ENCODE measurements around the gene NEDD9. TPM values are rescaled to one million over a fixed set of nuclear protein-coding genes. Genes with fewer than 3 reads are reported as not detected.

NEDD9 gene
- total RNA-seq, 1 donor from 2014 or later = 4.7 TPM

DNA sequence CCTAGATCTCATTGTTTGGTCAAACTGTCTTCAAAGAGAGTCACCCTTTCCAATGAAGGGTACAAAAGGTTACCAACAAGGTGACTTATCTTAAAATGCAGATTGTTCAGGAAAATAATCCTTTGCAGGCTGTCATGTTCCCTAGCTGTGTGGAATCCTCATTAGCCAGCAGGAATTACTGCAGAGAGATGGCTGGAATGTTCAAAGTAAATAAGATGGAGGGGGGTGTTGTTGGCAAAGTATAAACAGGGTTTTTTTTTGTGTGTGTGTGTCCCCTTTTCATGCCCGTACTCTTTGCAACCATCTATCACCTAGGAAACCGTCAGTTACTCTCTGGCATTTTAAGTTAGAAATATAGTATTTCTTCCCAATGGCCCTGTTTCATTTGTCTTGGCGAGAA is 6.5 kb downstream of the NEDD9 start:
- Histone ChIP-seq H3K4me3 (ENCODE audit: low read depth, low read length) (no peak overlapping the region), H3K36me3 (ENCODE audit: control insufficient read depth, insufficient read depth, low read length) (no peaks in the 10 kb centered on the region), H3K27me3 (ENCODE audit: control insufficient read depth, insufficient read depth, low read length) (no peaks in the 10 kb centered on the region)
- no peak for FAIRE-seq
- no peak for DNase-seq (ENCODE audit: low read depth)
- TF ChIP-seq, protein P1, sequence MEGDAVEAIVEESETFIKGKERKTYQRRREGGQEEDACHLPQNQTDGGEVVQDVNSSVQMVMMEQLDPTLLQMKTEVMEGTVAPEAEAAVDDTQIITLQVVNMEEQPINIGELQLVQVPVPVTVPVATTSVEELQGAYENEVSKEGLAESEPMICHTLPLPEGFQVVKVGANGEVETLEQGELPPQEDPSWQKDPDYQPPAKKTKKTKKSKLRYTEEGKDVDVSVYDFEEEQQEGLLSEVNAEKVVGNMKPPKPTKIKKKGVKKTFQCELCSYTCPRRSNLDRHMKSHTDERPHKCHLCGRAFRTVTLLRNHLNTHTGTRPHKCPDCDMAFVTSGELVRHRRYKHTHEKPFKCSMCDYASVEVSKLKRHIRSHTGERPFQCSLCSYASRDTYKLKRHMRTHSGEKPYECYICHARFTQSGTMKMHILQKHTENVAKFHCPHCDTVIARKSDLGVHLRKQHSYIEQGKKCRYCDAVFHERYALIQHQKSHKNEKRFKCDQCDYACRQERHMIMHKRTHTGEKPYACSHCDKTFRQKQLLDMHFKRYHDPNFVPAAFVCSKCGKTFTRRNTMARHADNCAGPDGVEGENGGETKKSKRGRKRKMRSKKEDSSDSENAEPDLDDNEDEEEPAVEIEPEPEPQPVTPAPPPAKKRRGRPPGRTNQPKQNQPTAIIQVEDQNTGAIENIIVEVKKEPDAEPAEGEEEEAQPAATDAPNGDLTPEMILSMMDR (IDR thresholded peaks at IDR 0.05; ENCODE audit: insufficient read depth, low read length, severe bottlenecking) = no peak

DNA sequence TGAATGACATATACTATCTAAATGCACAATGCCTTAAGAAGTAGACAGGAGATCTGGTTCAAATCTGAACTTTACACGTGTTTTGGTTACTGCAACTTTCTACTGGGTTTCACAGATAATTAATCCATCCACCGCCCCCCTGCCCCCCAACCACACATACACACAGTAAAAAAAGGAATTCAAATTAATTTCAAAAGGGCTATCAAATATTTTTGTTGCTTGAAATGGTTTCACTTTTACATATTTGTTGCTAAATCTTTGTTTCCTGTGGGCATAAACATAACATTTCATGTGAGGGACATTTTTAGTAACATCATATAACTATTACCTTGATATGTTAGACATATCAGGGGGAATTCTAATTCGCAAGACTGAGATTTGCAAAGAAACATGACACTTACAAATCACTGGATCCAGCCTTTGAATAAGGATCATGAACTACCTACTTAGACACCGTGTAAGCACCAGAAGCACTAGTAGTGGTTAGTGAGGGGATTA is 7.5 kb downstream of the NEDD9 start:
- Histone ChIP-seq H3K36me3 (ENCODE audit: control insufficient read depth, insufficient read depth, low read length) (no peaks in the 10 kb centered on the region), H3K27me3 (ENCODE audit: control insufficient read depth, insufficient read depth, low read length) (no peaks in the 10 kb centered on the region), H3K4me3 (ENCODE audit: low read depth, low read length) (no peak overlapping the region)
- FAIRE-seq = no peak
- DNase-seq (ENCODE audit: low read depth) = no peak
- TF ChIP-seq, protein P1 (IDR thresholded peaks at IDR 0.05; ENCODE audit: insufficient read depth, low read length, severe bottlenecking) = no peak

DNA sequence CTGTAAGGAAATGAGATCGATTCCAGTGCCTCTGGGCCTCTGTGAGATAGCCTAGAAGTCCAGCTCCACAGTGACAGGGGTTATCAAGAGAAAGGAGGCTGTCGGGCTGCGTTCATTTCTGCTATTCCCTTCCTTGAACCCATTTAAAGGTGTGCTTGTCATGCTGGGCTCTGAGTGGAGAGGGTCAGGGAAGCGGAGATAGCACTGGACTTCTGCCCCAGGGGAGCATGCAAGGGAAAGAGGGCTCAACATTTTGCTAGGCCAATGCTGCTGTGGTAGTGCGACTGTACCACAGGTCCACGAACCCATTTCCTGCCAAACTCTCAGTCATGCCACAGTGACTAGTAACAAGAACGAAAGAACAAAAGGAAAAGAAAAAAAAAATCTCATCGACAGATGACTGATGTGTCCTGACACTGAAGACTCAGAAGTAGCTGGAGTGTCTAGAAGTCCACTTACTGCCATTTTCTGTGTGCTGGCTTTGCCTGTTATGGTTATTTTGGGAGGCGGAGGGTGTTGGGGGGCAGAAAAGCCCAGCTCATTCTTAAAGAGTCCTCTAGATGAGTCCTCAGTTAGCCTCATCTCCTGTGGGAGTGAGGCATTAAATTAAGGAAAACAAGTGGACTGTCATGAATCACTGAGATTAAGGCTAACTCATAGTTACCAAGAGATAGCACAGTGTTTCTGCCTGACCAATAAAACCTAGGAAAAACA is 8.1 kb downstream of the NEDD9 start:
- Histone ChIP-seq H3K36me3 (ENCODE audit: control insufficient read depth, insufficient read depth, low read length) (peaks cover under 1% of the 10 kb centered on the region), H3K27me3 (ENCODE audit: control insufficient read depth, insufficient read depth, low read length) (no peaks in the 10 kb centered on the region), H3K4me3 (ENCODE audit: low read depth, low read length) (no peak overlapping the region)
- TF ChIP-seq, protein P1 (IDR thresholded peaks at IDR 0.05; ENCODE audit: insufficient read depth, low read length, severe bottlenecking) = no peak
- FAIRE-seq (no peak), DNase-seq (ENCODE audit: low read depth) (peak; percentile 69)

DNA sequence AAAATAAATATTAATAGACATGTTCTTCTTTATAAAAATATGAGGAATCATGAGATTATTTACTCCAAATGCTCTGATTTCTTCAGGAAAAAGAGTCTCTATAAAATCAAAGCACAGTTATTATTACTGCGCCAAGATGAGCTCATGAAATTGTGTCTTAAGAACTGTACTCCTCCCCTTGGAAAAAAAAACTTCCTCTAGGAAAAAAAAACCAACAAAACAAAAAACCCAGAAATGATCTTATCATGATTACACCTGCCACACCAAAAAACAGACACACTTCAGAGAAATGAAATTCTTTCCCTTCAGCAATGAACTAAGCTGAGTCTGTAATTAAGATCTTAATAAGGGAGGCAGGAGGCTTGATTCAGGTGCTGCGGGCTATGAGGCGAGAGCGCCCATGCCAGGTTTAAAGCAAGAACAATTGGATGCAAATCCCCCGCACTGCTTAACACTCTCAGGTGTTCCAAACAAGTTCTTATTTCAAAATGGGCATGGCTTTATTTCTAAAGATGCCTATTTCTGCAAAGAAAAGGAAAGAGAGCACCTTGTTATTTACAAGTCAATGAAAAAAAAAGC is 9.1 kb downstream of the NEDD9 start:
- Histone ChIP-seq H3K36me3 (ENCODE audit: control insufficient read depth, insufficient read depth, low read length) (peaks cover 1% of the 10 kb centered on the region), H3K4me3 (ENCODE audit: low read depth, low read length) (no peak overlapping the region), H3K27me3 (ENCODE audit: control insufficient read depth, insufficient read depth, low read length) (no peaks in the 10 kb centered on the region)
- FAIRE-seq (no peak), DNase-seq (ENCODE audit: low read depth) (peak; percentile 87)
- TF ChIP-seq, protein P1 (IDR thresholded peaks at IDR 0.05; ENCODE audit: insufficient read depth, low read length, severe bottlenecking) = no peak

DNA sequence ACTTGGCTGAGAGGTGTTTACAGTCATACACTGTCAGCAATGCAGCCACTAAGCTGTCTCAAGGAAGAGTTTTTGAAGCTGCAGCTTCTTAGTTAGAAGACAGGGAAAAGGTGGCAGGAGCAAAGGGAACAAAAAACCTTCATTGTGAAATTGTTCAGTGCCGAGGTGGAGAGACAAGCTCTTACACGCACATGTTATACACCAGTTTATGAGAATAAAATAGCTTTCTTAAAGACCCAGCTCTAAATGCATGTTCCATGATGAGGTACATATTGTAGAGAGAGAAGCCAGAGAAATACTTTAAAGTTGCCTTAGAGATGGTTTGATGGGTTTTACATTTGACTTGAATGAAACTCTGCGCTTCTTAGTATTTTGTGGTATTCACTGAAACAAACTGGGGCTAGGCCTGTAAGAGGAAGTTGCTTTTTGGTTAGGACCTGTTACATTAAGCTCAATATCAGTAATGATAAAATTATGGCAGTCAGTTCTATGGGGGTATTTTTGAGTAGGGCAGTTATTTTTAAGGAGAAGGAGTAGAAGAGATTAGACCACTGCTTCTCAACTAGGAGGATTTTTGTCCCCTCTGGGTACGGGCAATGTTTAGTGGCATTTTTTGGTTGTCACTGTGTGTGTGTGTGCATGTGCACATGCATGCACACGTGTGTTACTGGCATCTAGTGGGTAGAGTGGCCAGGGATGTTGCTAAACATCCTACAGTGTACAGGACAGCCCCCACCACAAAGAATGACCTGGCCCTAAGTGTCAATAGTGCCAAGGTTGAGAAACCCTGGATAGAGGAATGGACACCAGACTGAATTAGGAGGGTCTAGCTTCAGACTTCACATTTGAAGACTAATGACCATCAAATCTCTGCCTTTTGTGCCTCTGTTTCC is 9.8 kb downstream of the NEDD9 start:
- H3K36me3 ChIP-seq (ENCODE audit: control insufficient read depth, insufficient read depth, low read length) = peaks cover 1% of the 10 kb centered on the region
- H3K27me3 ChIP-seq (ENCODE audit: control insufficient read depth, insufficient read depth, low read length) = no peaks in the 10 kb centered on the region
- FAIRE-seq (no peak), DNase-seq (ENCODE audit: low read depth) (peak; percentile 58)
- H3K4me3 ChIP-seq (ENCODE audit: low read depth, low read length) = no peak overlapping the region
- TF ChIP-seq, protein P1 (IDR thresholded peaks at IDR 0.05; ENCODE audit: insufficient read depth, low read length, severe bottlenecking) = no peak
